HG02759 (cell line): ENCODE measurements around the gene PSMB7.

ENCODE experiments used
- ATAC-seq: cut with Tn5 transposase; IDR thresholded peaks from one replicate; pipeline ENCODE4 v1.9.1; 2021; ENCODE audit warnings: mild to moderate bottlenecking, moderate library complexity; ENCODE audit not compliant: unreplicated experiment

Gene PSMB7

DNA sequence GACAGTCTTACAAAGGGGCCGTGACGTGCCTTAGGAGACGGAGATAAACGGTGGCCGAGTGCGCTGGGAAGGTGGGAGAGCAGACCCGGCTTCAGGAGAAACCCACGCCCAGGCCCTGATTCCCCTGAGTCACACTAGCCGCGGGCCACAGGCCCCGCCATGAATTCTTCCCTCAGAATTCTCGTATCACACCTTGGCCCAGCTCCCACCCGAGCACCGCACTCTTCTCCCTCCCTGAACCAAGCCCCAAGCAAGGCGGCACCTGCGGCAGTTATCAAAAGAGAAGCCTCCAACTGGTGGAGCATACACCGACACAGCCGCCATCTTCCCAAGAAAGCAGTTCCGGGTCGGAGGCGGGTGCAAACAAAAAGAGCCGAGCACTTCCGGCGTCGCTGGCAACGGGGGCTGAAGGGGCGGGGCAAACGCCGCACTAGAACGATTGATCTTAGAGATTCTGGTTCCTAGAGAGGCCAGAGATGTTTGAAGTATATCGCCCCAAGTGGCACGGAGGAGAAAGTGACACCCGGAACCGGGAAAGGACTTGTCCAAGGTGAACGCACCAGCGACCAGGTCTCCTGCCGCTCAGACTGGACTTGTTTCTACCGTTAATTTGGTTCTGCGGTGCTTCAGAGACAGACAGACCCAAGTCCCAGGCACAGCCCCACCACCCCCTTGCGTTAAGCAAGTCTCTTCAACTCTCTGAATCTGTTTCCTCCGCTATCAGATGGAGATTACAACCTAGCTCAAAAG, at the start of gene PSMB7:
PSMB7 (minus strand) TSS at position 341 of the 750 bp plus-strand sequence; CDS start at position 324, 17 bp downstream.
- peak; percentile 94 for ATAC-seq

DNA sequence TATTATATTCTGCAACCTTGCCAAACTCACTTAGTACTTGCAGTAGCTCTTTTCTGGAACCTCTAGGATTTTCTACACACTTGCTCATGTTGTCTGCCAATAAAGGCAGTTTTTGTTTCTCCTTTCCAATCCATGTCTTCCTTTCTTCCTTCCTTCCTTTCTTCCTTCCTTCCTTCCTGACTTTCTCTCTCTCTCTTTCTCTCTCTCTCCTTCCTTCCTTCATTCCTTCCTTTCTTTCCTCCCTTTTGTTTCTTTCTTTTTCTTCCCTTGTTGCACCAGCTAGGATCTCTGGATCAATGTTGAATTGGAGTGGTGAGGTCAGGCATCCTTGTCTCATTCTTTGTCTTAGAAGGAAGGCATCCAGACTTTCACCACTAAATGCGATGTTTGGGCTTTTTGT, 47.5 kb upstream of the PSMB7 start:
- ATAC-seq: no peak

DNA sequence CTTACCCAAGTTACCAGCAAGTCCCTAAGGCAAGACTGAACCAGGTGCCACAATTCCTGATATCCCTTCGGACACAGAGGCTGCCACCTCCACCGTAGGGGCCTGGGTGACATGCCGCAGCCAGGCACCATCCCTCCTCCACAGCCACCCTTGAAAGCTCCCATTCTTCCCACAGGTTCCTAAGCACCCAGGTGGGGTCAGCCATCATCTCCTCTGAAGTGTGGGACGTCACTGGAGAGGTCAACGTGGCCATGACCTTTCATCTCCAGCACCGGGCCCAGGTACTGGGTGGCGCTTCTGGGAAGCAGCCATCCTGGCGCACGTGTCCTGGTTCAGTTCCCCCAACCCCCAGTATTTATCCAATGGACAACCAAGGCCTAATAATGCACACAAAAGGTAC, 43.2 kb upstream of the PSMB7 start:
- no peak for ATAC-seq

DNA sequence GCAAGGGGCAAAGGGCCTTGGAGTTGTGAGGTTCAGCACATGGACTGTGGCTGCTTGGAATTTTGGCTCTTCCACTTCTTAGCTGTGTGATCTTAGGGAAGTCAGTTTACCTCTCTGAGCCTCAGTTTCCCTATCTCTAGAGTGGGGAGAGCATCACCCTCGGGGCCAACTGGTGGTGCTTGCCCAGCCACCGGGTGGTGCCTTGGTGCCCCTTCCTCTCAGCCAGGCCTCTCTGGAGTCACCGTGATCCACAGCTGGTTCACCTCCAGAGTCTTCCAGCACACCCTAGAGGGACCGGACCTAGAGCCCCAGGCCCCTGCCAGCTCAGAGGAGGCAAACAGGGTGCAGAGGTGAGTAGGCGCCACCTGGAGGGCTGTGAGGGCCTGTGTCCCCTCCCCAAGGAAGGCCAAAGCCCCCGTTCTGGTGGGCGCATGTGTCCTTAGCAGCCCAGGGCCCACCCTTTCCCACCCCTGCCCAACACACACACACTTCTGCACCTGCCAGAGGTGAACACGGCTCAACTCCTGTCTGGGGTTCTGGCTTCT, 42.7 kb upstream of the PSMB7 start:
- no peak for ATAC-seq

DNA sequence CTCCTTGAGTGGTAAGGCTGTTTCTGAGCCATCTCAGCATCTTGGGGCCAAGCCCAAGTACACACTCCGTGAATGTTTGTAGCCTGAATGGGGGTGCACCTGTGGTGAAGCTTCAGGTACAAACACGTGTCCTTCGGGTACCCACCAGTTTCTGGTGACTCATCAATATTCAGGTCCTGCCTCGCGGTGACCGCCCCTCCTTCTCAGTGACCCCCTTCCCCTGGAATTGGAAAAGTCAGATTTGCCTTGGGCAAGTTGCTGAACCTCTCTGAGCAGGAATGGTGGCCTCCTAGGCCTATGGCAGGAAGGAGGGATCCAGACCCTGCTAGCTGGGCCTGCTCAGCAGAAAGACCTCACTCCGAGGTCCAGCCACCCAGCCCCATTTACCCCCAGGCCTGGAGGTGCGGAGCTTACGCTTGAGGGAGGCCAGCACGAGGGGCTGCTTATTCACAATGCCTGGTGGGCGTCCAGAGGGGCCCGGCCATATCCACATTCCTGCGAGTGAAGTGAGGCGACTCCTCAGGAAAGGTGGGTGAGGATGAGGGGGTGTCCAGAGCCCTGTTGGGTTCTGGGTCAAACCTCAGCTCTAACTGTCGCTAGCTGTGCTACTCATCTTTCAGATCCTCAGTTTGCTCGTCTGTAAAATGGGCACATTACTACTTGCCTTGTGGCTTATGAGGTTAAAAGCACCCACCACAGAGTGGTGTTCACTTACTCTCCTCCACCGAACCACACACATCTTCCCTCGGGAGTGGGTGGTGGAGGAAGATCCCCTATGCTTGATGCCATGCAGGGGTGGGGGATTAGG, 42.0 kb upstream of the PSMB7 start:
- ATAC-seq: no peak

DNA sequence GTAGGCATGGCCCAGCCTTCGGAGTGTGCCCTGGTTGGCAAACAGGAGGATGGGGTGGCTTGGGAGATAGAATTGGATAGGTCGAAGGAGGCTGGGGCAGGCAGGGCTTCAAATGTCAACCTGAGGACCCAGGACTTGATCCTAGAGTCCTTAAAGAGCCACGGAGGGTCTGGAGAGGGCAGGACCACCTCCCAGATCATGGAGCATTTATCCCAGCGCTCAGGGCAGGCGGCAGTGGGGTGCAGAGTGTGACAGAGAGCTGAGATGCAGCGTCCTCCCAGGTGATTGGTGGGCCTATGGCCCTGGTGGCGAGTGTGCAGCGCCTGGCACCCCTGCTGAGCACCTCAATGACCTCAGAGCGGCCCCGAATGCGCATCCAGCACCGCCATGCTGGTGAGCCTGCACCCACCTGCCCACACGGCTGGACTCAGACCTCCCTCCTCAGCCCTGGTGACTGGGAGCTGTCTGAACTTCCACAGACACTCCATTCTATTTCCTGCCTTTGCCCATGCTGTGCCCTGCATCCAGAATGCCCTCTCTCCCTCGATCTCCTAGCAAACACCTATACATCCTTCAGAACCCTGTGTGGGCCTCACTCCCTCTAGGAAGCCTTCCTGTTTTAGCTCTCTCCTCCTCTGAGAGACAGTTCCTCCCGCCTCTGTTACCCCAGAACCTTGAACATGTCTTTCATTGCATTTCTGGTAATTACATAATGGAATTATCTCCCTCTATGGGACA, 41.3 kb upstream of the PSMB7 start:
- no peak for ATAC-seq

DNA sequence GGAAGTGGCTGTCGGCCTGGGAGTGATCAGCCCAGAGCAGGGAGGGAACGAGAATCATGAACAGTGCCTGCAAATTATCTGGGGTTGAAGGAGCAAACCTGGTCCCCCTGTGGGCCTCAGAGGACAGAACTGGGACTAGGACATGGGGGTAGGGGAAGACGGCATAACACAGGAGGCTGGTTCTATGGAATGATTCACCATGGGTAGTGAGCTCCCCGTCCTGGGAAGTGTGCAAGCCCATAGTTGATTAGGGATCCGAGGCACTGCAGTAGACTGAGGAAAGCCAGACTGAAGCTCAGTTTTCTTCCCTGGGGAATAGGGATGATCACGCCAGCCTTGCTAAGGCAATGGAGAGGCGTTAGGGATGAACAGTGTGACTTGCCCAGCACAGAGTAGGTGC, 40.6 kb upstream of the PSMB7 start:
- no peak for ATAC-seq

DNA sequence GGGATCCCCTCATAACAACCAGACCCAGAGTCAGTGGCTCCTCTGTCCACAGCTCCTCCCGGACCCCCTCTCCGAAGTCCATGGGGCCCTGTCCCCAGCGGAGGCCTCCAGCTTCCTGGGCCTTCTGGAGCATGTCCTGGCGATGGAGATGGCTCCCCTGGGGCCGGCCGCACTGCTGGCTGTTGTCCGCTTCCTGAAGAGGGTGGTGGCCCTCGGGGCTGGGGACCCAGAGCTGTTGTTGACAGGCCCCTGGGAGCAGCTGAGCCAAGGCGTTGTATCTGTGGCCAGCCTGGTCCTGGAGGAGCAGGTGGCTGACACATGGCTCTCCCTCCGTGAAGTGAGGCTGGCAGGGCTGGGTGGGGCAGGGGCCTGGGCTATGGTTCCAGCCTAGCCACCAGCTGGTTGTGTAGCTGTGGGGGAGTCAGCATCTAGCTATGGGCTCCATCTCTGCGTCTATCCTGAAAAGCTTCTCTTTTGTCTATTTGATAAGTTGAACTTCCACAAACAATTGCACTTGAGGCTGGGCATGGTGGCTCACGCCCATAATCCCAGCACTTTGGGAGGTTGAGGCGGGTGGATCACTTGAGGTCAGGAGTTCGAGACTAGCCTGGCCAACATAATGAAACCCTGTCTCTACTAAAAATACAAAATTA, 39.7 kb upstream of the PSMB7 start:
- ATAC-seq: no peak

DNA sequence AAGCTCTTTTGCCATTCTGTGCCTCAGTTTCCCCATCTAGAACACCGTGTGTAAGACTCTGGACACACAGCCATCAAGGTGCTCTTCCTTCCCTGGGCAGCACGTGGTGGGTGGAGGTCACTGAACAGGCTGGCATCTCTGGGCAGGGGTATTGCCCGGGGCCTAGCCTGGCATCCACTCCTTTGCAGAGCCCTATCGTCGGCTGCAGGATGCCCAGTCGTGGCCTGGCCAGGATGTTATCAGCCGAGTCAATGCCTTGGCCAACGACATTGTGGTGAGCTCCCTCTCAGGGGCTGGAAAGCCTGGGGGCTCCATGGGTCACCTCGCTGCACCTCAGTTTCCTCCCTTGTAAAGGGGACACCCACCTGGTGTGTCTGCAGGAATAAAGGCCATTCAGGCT, 39.1 kb upstream of the PSMB7 start:
- no peak for ATAC-seq

DNA sequence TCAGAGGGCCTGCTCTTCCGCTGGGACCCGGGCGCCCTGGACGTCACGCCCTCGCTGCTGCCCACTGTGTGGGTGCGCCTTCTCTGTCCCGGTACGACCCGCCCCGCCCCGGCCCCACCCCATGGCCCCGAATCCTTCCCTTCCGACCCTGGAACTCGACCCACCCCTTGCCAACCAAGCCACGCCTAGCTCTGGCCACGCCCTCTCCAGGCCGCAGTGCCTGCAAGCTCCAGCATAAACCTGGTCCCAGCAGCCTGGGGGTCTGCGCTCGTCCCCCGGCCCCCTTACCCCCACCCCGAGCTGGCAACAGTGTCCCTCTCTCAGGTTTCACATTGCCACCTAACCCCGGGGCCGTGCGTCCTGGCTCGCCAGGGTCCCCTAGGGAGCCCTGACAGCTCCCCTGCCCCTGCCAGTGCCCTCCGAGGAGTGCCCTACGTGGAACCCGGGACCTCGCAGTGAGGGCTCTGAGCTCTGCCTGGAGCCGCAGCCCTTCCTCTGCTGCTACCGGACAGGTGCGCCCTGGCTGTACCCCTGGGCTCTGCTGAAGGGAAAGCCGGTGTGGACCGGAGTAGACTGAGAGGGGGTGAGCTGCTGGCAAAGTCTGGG, 38.4 kb upstream of the PSMB7 start:
- ATAC-seq: no peak

DNA sequence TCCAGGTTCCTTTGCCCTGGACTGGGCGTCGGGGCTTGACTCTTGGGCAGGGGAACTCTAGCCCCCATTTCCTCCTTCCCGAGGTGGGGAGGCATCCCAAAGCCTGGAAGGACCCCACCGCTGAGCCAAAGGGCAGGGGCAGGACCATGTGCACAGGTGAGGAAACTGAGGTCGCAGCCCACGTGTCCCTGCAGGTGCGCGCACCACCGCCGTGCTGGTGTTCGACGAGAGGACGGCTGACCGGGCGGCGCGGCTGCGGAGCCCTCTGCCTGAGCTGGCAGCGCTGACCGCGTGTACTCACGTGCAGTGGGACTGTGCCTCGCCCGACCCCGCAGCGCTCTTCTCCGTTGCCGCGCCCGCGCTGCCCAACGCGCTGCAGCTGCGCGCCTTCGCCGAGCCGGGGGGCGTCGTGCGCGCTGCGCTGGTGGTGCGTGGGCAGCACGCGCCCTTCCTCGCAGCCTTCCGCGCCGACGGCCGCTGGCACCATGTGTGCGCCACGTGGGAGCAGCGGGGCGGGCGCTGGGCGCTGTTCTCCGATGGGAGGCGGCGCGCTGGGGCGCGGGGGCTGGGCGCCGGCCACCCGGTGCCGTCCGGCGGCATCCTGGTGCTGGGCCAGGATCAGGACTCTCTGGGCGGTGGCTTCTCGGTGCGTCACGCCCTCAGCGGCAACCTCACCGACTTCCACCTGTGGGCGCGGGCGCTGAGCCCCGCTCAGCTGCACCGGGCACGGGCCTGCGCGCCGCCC, 37.8 kb upstream of the PSMB7 start:
- no peak for ATAC-seq

DNA sequence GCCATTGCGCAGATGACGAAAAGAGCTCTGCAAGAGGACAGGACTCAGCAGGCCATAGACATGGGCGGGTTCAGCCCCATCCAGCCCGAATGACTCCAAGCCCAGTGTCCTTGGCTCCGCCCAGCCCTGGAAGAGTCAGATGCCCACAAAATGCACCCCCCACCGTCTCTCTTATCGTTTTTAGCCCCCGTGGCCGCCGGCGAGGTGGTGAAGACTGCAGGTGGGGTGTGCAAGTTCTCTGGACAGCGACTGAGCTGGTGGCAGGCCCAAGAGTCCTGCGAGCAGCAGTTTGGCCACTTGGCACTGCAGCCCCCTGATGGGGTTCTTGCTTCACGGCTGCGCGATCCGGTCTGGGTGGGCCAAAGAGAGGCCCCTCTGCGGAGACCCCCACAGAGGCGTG, 37.1 kb upstream of the PSMB7 start:
- no peak for ATAC-seq

DNA sequence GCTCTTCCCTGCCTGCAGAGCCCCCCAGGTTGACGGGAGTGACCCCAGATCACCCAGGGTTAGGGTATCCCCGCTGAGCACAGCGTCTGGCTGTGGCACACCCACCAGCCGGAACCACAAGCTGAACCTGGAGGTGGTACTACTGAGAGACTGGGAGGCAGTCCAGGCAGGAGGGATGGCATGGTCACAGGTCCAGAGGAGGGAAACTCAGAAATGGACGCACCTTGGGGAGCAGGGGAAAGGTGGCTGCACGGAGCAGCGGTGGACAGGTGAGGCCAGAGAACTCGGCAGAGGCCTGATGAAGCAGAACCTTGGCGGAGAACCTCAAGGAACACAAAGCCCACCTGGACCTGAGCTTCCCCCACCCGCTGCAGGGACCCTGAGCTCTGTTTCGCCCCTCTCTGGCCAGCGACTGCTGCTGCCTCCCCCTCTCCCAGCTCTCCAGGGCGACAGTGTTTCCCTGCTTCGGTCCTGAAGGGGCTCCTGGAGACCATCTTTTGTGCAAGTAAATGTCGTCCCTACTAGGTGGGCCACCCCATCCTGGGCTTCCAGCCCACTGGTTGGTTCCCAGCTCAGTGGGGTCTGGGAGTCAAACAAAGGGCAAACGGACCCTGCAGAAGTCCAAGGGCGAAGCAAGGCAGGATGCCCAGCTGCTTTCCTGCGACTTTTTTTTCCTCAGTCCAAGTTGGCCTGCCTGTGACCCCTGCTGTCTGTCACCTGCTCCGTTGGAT, 35.9 kb upstream of the PSMB7 start:
- ATAC-seq: no peak

DNA sequence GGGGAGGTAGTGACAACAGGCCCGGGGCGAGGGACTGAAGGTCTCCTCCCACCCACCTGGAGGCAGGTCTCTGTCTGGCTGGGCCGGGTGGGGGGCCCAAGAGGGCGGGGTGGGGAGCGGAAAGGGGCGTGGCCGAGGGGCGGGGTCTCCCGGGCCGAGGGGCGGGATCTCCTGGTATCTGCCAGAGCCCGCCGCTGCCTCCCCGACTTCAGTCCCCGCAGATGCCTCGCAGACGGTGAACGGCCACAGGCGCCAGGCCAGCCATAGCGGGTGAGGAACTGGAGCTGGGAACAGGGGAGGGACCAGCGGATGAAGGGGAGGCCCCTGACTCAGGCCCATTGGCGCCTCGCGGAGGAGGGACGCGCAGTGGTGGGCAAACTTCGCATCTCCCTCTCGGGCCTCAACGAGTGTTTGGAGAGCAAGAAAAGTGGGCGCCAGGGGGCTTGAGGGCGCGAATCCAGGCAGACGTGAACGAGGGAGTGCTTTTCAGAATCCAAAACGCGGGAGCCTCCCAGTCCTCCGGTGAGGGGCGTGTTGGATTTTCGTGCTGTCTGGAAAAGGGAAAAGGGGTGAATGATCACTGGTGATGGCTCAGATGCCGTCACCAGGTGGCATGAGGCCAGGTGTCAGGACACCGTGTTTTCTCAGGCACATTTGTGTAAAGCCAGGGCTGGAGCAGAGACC, 35.1 kb upstream of the PSMB7 start, which contains the start of gene ADGRD2:
ADGRD2 (plus strand) TSS at position 211 of the 684 bp plus-strand sequence. CDS start 1,216 bp downstream, outside the sequence.
- ATAC-seq: no peak

DNA sequence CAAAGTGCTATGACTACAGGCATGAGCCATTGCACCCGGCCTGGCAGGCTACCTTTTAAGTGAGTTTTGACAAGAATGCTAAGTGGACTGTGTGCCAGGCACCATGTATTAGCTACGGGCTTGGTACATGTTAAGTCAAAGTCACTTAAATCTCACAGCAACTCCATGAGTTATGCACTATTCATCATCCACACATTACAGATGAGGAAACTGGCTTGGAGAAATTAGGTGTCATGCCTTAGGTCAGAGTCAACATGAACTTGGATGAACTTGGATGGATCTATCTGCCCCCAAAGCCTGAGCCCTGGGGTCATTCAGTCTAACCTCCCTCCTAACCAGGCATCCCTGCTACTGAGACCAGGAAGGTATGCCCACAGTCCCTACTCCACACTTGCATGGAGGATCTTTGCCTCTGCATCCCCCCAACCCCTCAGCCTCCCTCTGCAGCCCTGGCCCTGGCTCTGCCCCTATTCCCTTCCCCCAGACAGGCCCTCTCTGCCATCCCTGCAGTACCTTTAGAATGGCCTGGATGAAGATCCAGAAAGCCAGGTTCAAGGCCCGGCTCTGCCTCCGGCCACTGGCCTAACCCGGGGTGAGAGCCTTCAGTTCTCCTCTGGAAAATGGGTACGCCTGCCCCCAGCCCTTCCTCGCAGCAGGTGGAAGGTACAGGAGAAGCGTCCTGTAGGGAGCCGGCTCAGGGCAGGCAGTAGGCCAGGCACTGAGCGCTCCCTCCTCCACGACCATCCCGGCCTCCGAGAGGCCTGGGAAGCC, 34.3 kb upstream of the PSMB7 start:
- no peak for ATAC-seq

DNA sequence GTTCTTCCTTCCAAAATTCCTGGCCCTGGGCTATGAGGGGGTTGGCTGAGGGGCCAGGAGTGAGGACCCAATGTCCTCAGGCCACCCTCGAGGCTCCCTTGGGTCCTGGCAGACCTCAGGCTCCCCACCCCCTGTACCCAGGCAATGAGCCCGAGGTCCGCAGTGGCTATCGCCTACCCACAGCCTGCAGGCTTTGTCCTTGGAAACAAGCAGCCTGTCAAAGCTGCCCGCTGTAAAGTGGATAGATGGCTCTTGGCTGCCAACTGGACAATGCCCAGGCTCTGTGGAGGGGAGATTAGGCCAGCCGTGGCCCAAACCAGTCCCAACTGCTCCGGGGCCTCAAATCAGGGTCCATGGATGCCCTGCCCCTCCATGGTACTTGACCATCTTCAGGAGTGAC, 32.8 kb upstream of the PSMB7 start:
- ATAC-seq: no peak

DNA sequence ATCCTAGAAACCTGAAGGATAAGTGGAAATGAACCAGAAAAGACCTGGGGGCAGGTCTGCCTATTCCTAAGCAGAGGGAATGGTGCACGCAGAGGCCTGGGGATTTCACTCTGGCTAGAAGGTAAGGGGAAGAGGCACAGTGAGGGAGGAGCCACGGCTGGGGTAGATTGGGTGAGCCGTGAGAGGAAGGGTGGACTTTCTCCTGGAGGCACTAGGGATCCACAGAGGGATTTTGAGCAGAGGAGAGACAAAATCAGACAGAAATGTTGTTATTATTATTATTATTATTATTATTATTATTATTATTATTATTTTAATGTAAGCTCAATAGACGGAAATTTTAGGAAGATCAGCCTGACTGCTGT, 32.0 kb upstream of the PSMB7 start:
- ATAC-seq: no peak

DNA sequence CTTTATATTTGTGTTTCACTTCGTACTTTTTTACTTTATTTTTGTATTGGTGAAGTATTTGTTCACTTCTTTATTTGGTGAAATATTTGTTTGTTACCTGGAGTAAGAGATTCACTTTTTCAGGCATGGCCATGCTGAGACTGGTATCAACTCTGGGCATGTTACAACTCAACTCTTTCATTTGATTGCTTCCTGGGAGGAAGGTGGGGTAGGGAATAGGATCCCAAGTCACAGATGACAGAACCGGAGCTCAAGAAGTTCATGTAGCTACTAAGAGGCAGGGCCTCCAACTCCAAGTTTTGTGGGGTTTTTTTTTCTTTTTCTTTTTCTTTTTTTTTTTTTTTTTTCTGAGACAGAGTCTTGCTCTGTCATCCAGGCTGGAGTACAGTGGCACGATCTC, 28.9 kb upstream of the PSMB7 start:
- ATAC-seq: no peak
